WTC11 (cell line): Measurements from ENCODE around the gene LCN15. TPM values are rescaled to one million over a fixed set of nuclear protein-coding genes. Genes with fewer than 3 reads are reported as not detected.

Experiments
- ATAC-seq: fragments of 200-7000 bp; cut with Tn5 transposase; 2 replicates; pipeline ENCODE4 v1.10.0; 2021; ENCODE audit warnings: mild to moderate bottlenecking, moderate library complexity
- CTCF ChIA-PET: fragments of 300-600 bp; sonication (Branson Sonifier 250); formaldehyde crosslinking; loops from one replicate; lab custom pipeline; 2021; ENCODE audit warnings: antibody characterized with exemption; lab: Charles Lee
- POLR2A ChIA-PET: fragments of 350-600 bp; sonication (Branson Sonifier 250); formaldehyde crosslinking; loops from one replicate; lab custom pipeline; 2021; ENCODE audit warnings: antibody characterized with exemption; lab: Charles Lee
- DNase-seq: peaks from one replicate; pipeline ENCODE4 v3.0.0; 2021; ENCODE audit warnings: low spot score
- H3K27ac Mint-ChIP-seq: 2 replicates; pipeline ENCODE4 v1.8.0; 2021; ENCODE audit warnings: mixed read lengths
- H3K27me3 Mint-ChIP-seq: 2 replicates; pipeline ENCODE4 v1.8.0; 2021; ENCODE audit warnings: low read depth, mild to moderate bottlenecking, moderate library complexity, mixed read lengths
- H3K36me3 Mint-ChIP-seq: 2 replicates; pipeline ENCODE4 v1.8.0; 2021; ENCODE audit warnings: mixed read lengths
- H3K4me1 Mint-ChIP-seq: 2 replicates; pipeline ENCODE4 v1.8.0; 2022; ENCODE audit warnings: mixed read lengths
- H3K4me3 Mint-ChIP-seq: 2 replicates; pipeline ENCODE4 v1.8.0; 2021; ENCODE audit warnings: mild to moderate bottlenecking, moderate library complexity, mixed read lengths
- H3K9me3 Mint-ChIP-seq: 2 replicates; pipeline ENCODE4 v1.8.0; 2021; ENCODE audit warnings: mixed read lengths
- AFF4 ChIP-seq: sonication (generic); formaldehyde crosslinking; IDR thresholded peaks from 2 replicates; pipeline ENCODE4 v1.8.1; 2023; ENCODE audit warnings: mild to moderate bottlenecking, missing genetic modification reagents, borderline replicate concordance
- AR ChIP-seq: fragments of 250-450 bp; sonication (Bioruptor Pico); IDR thresholded peaks from 2 replicates; pipeline ENCODE4 v1.9.0; 2021; ENCODE audit warnings: mild to moderate bottlenecking
- ATF2 ChIP-seq: sonication (generic); formaldehyde crosslinking; IDR thresholded peaks from 2 replicates; pipeline ENCODE4 v1.8.1; 2022; ENCODE audit warnings: low read depth, missing genetic modification reagents, borderline replicate concordance
- ETV6 ChIP-seq: sonication (generic); formaldehyde crosslinking; IDR thresholded peaks from 2 replicates; pipeline ENCODE4 v1.8.1; 2022; ENCODE audit warnings: mild to moderate bottlenecking, missing genetic modification reagents
- FOXP1 ChIP-seq: sonication (generic); formaldehyde crosslinking; IDR thresholded peaks from 2 replicates; pipeline ENCODE4 v1.8.0; 2022; ENCODE audit warnings: missing genetic modification reagents, mild to moderate bottlenecking, moderate library complexity, borderline replicate concordance
- GTF2I ChIP-seq: fragments of 250-450 bp; sonication (Bioruptor Pico); conservative IDR thresholded peaks from 2 replicates; pipeline ENCODE4 v1.4.0; 2021; ENCODE audit warnings: mild to moderate bottlenecking
- IRF2 ChIP-seq: sonication (generic); formaldehyde crosslinking; IDR thresholded peaks from 2 replicates; pipeline ENCODE4 v1.8.0; 2022; ENCODE audit warnings: low read depth, missing genetic modification reagents, borderline replicate concordance
- MXD4 ChIP-seq: fragments of 250-450 bp; sonication (Bioruptor Pico); IDR thresholded peaks from 2 replicates; pipeline ENCODE4 v1.8.0; 2021; ENCODE audit warnings: mild to moderate bottlenecking, moderate library complexity, borderline replicate concordance
- NFYB ChIP-seq: sonication (generic); formaldehyde crosslinking; conservative IDR thresholded peaks from 2 replicates; pipeline ENCODE4 v1.8.0; 2022; ENCODE audit warnings: low read depth, missing genetic modification reagents
- NR3C1 ChIP-seq: sonication (generic); formaldehyde crosslinking; conservative IDR thresholded peaks from 2 replicates; pipeline ENCODE4 v1.8.1; 2023; ENCODE audit warnings: low read depth, mild to moderate bottlenecking, missing genetic modification reagents
- OVOL2 ChIP-seq: fragments of 250-450 bp; sonication (Bioruptor Pico); IDR thresholded peaks from 2 replicates; pipeline ENCODE4 v1.9.0; 2021; ENCODE audit warnings: mild to moderate bottlenecking, borderline replicate concordance
- SMAD4 ChIP-seq: sonication (generic); formaldehyde crosslinking; IDR thresholded peaks from 2 replicates; pipeline ENCODE4 v1.8.0; 2022; ENCODE audit warnings: mild to moderate bottlenecking, missing genetic modification reagents
- ZNF317 ChIP-seq: sonication (generic); formaldehyde crosslinking; IDR thresholded peaks from 2 replicates; pipeline ENCODE4 v1.8.1; 2023; ENCODE audit warnings: low read depth, mild to moderate bottlenecking, moderate library complexity, missing genetic modification reagents, borderline replicate concordance
- ZNF423 ChIP-seq: fragments of 250-450 bp; sonication (Bioruptor Pico); IDR thresholded peaks from 2 replicates; pipeline ENCODE4 v2.1.2; 2022; ENCODE audit warnings: mild to moderate bottlenecking, moderate library complexity
- total RNA-seq: library from RNA; stranded (reverse); gene quantifications from 3 replicates; pipeline ENCODE4 v1.2.3, GENCODE V29; 2021
- TF ChIP-seq, protein P1 (sequence below): sonication (generic); formaldehyde crosslinking; IDR thresholded peaks from 2 replicates; pipeline ENCODE4 v1.8.0; 2022; ENCODE audit warnings: mild to moderate bottlenecking, missing genetic modification reagents
- TF ChIP-seq, protein P2 (sequence below): sonication (generic); formaldehyde crosslinking; IDR thresholded peaks from 2 replicates; pipeline ENCODE4 v1.8.0; 2023; ENCODE audit warnings: missing genetic modification reagents, mild to moderate bottlenecking, borderline replicate concordance

LCN15 gene
- total RNA-seq, 1 experiment from 2014 or later = 0.52 TPM

DNA sequence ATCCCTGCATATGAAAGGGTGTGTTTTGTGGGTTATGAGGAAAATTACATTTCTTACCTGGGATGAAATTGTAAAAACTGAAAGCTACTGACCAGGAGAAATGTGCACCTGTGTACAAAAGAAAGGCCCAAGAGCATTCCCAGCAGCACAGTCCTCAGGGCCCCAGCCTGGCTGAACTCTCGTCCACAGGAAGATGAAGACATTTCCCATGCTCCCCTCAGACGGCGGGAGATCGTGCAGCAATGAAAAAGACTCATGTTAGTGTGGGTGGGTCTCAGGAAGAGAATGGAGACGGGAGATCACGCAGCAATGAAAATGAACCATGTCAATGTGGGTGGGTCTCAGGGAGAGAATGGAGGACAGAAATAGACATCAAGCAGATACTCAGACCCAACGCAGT is 12.6 kb upstream of the LCN15 start (continued):
- no peak for TF ChIP-seq IRF2 (CRISPR knock-in tag)
- TF ChIP-seq, all 79 proteins: peak for 0

- peaks cover 11% of the 10 kb centered on the region for H3K36me3 Mint-ChIP-seq
- TF ChIP-seq NFYB = no peak
- DNase-seq = no peak
- H3K9me3 Mint-ChIP-seq = peaks cover 28% of the 10 kb centered on the region
- CTCF ChIA-PET = interaction anchor here (0.6 to 0.7 kb wide), 2 partner anchors 100 to 260 kb away, joined by 3 read pairs; no protein-coding TSS in a partner anchor
- no peak overlapping the region for H3K27ac Mint-ChIP-seq
- peaks cover 5% of the 10 kb centered on the region; the same call in 1 of the 2 replicates for H3K4me1 Mint-ChIP-seq
- H3K27me3 Mint-ChIP-seq = peaks cover 36% of the 10 kb centered on the region
- POLR2A ChIA-PET = interaction anchor here (1.2 kb wide), 1 partner anchor 62 kb away, joined by 3 read pairs; no protein-coding TSS in a partner anchor
- no peak overlapping the region for H3K4me3 Mint-ChIP-seq
- ATAC-seq = no peak
Measured at GRCh38 chr9:136775191-136775590, 10.9 kb upstream of the LCN15 start.

GRCh38 chr9:136774416-136775045 is 10.2 kb upstream of the LCN15 start:
- Mint-ChIP-seq H3K36me3 (peaks cover 11% of the 10 kb centered on the region), H3K9me3 (peaks cover 28% of the 10 kb centered on the region), H3K27ac (no peak overlapping the region), H3K4me1 (peaks cover 5% of the 10 kb centered on the region; the same call in 1 of the 2 replicates), H3K4me3 (no peak overlapping the region), H3K27me3 (peaks cover 30% of the 10 kb centered on the region)
- CTCF ChIA-PET = interaction anchor here (0.7 kb wide), 1 partner anchor 261 kb away, joined by 3 read pairs; no protein-coding TSS in a partner anchor
- ATAC-seq (no peak), DNase-seq (no peak)
- TF ChIP-seq FOXP1 (CRISPR knock-in tag) (no peak), OVOL2 (no peak), MXD4 (no peak), AR (CRISPR knock-in tag) (no peak), ATF2 (CRISPR knock-in tag) (no peak), ZNF423 (CRISPR knock-in tag) (no peak), AFF4 (CRISPR knock-in tag) (no peak), ZNF317 (CRISPR knock-in tag) (no peak), SMAD4 (CRISPR knock-in tag) (no peak), ETV6 (CRISPR knock-in tag) (no peak), GTF2I (CRISPR knock-in tag) (no peak), NR3C1 (CRISPR knock-in tag) (no peak)
- TF ChIP-seq, protein P1, sequence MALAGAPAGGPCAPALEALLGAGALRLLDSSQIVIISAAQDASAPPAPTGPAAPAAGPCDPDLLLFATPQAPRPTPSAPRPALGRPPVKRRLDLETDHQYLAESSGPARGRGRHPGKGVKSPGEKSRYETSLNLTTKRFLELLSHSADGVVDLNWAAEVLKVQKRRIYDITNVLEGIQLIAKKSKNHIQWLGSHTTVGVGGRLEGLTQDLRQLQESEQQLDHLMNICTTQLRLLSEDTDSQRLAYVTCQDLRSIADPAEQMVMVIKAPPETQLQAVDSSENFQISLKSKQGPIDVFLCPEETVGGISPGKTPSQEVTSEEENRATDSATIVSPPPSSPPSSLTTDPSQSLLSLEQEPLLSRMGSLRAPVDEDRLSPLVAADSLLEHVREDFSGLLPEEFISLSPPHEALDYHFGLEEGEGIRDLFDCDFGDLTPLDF (CRISPR knock-in tag) = no peak
- TF ChIP-seq, protein P2, sequence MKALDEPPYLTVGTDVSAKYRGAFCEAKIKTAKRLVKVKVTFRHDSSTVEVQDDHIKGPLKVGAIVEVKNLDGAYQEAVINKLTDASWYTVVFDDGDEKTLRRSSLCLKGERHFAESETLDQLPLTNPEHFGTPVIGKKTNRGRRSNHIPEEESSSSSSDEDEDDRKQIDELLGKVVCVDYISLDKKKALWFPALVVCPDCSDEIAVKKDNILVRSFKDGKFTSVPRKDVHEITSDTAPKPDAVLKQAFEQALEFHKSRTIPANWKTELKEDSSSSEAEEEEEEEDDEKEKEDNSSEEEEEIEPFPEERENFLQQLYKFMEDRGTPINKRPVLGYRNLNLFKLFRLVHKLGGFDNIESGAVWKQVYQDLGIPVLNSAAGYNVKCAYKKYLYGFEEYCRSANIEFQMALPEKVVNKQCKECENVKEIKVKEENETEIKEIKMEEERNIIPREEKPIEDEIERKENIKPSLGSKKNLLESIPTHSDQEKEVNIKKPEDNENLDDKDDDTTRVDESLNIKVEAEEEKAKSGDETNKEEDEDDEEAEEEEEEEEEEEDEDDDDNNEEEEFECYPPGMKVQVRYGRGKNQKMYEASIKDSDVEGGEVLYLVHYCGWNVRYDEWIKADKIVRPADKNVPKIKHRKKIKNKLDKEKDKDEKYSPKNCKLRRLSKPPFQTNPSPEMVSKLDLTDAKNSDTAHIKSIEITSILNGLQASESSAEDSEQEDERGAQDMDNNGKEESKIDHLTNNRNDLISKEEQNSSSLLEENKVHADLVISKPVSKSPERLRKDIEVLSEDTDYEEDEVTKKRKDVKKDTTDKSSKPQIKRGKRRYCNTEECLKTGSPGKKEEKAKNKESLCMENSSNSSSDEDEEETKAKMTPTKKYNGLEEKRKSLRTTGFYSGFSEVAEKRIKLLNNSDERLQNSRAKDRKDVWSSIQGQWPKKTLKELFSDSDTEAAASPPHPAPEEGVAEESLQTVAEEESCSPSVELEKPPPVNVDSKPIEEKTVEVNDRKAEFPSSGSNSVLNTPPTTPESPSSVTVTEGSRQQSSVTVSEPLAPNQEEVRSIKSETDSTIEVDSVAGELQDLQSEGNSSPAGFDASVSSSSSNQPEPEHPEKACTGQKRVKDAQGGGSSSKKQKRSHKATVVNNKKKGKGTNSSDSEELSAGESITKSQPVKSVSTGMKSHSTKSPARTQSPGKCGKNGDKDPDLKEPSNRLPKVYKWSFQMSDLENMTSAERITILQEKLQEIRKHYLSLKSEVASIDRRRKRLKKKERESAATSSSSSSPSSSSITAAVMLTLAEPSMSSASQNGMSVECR (CRISPR knock-in tag) = no peak
- POLR2A ChIA-PET = no interaction called here
